Vagina (tissue), 2 donors: Measurements from ENCODE around the gene SCGB3A1. TPM values are rescaled to one million over a fixed set of nuclear protein-coding genes. Genes with fewer than 3 reads are reported as not detected.

Source experiments
- DNase-seq, 2 donors: peaks; one replicate each; pipeline ENCODE4 v3.0.0-alpha.2; 2017; ENCODE audit errors: extremely low spot score in 2 of 2
- H3K27ac ChIP-seq: fragments of 200-600 bp; sonication (generic); one replicate; pipeline ENCODE4 v1.5.1; 2019
- H3K27me3 ChIP-seq: fragments of 200-600 bp; sonication (generic); one replicate; pipeline ENCODE4 v1.5.1; 2019
- H3K36me3 ChIP-seq, 2 donors: fragments of 200-600 bp; sonication (generic); one replicate each; pipeline ENCODE4 v1.5.1; 2017 to 2019
- H3K4me1 ChIP-seq: fragments of 200-600 bp; sonication (generic); one replicate; pipeline ENCODE4 v1.5.1; 2019
- H3K4me3 ChIP-seq, 2 donors: fragments of 200-600 bp; sonication (generic); 1 replicate in 1 of 2; 2 replicates in 1 of 2; pipeline ENCODE4 v1.5.1; 2016 to 2019
- H3K9me3 ChIP-seq: fragments of 200-600 bp; sonication (generic); one replicate; pipeline ENCODE4 v1.5.1; 2019
- POLR2A ChIP-seq, 2 donors: fragments of 450-650 bp; IDR thresholded peaks; one replicate each; pipeline ENCODE4 v1.6.1; 2017; ENCODE audit warnings: antibody characterized with exemption in 2 of 2, mild to moderate bottlenecking in 2 of 2, moderate library complexity in 2 of 2
- POLR2AphosphoS5 ChIP-seq, 2 donors: sonication (generic); formaldehyde crosslinking; IDR thresholded peaks; one replicate each; pipeline ENCODE4 v1.9.0; 2017; ENCODE audit warnings: antibody characterized with exemption in 2 of 2, mild to moderate bottlenecking in 2 of 2, low read depth in 1 of 2; ENCODE audit not compliant: insufficient read depth in 1 of 2
- intact Hi-C: fragments of 100-400 bp; cut with DNase I; formaldehyde crosslinking; loops from one replicate; pipeline ENCODE4 v1.15.1; 2023
- total RNA-seq: library from RNA; depleted of rRNA; stranded (reverse); fragments of >200 nt; gene quantifications from one replicate; pipeline ENCODE4 v1.2.3, GENCODE V29; 2016
- TF ChIP-seq, protein P1 (sequence below), 3 experiments: fragments of 450-650 bp in 2 of 3; fragments of 200-600 bp in 1 of 3; sonication (generic) in 1 of 3; IDR thresholded peaks; one replicate each; pipeline ENCODE4 v1.5.1; 2017 to 2019; ENCODE audit warnings: antibody characterized with exemption in 3 of 3, mild to moderate bottlenecking in 2 of 3, moderate library complexity in 2 of 3

The SCGB3A1 gene
- total RNA-seq, 1 donor from 2014 or later: not detected

DNA sequence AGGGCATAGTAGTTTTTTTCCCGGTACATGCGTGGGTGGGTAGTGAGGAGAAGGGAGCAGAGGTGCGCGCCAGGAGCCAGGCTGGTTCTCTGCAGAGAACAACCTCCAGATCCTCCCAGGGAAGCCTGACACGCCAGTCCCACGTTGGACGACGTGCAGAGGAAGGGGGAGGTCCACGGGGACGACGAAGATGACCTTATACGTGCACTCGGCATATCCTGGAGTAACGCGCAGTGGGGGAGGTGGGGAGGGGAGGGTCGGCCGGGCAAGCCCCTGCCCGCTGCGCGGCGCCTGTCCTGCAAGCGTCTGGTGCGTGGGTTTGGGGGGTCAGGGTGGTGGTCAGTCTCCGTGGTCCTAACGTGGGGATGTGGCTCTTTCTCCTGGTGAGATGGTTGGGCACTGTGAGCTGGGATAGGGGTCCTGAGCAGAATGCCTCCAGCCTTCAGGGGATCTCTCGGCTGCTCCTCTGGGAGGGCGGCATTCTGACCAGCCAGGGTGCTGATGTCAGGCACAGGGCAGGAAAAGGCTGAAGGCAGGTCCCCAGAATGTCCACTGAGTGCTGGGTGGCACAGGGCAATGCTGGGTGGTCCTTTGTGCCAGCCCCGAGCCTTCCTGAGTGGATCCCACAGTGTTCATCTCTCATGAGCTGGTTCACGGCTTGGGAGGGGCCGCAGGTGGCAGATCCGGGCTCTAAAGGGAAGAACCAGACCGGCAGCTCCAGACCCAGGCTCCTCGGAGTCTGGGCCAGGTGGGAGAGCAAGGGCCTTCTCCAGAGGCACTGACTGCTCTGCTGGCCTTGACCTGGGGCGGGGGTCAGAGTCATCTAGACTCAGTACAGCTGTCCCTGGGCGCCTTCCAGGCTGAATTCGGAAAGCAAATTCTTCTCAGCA, 10.5 kb upstream of the SCGB3A1 start:
- Histone ChIP-seq H3K36me3 (no peaks in the 10 kb centered on the region), H3K4me3 (no peak overlapping the region), H3K27ac (no peak overlapping the region), H3K4me1 (no peaks in the 10 kb centered on the region), H3K9me3 (no peaks in the 10 kb centered on the region), H3K27me3 (no peaks in the 10 kb centered on the region)
- no peak for DNase-seq
- intact Hi-C loops: no loop called here
- TF ChIP-seq POLR2AphosphoS5 (IDR thresholded peaks at IDR 0.05; ENCODE audit: insufficient read depth in 1 of 2, low read depth in 1 of 2) (no peak), POLR2A (IDR thresholded peaks at IDR 0.05) (no peak)
- TF ChIP-seq, protein P1, sequence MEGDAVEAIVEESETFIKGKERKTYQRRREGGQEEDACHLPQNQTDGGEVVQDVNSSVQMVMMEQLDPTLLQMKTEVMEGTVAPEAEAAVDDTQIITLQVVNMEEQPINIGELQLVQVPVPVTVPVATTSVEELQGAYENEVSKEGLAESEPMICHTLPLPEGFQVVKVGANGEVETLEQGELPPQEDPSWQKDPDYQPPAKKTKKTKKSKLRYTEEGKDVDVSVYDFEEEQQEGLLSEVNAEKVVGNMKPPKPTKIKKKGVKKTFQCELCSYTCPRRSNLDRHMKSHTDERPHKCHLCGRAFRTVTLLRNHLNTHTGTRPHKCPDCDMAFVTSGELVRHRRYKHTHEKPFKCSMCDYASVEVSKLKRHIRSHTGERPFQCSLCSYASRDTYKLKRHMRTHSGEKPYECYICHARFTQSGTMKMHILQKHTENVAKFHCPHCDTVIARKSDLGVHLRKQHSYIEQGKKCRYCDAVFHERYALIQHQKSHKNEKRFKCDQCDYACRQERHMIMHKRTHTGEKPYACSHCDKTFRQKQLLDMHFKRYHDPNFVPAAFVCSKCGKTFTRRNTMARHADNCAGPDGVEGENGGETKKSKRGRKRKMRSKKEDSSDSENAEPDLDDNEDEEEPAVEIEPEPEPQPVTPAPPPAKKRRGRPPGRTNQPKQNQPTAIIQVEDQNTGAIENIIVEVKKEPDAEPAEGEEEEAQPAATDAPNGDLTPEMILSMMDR (IDR thresholded peaks at IDR 0.05): no peak

DNA sequence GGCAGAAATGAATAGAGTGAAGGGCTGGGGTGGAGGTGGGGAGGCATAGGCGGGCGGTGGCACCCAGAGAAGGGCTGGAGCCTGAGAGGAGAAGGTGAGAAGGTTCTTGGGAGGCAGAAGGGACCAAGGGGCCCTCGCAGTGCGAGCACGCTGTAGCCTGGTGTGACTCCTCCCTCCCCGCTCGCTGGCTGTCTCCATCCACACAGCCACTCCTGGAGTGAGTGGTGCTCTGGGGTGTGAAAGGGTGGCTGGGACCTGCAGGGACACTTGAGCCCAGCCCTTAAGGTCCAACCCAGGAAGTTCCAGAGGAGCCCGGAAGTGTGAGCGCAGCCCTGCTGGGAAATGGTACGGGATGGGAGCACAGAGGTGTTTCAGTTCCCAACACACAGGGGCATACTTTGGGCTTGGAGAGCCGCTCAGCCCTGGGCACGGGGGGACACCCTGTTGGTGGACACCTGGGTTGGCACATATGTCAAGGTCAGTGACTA, 9.3 kb upstream of the SCGB3A1 start:
- no peak for DNase-seq
- H3K9me3 ChIP-seq: no peaks in the 10 kb centered on the region
- intact Hi-C loops: no loop called here
- no peak overlapping the region for H3K27ac ChIP-seq
- H3K4me1 ChIP-seq: no peaks in the 10 kb centered on the region
- no peaks in the 10 kb centered on the region for H3K36me3 ChIP-seq
- TF ChIP-seq POLR2A (IDR thresholded peaks at IDR 0.05) (no peak), POLR2AphosphoS5 (IDR thresholded peaks at IDR 0.05; ENCODE audit: insufficient read depth in 1 of 2, low read depth in 1 of 2) (no peak)
- TF ChIP-seq, protein P1 (IDR thresholded peaks at IDR 0.05): no peak
- H3K4me3 ChIP-seq: no peak overlapping the region
- H3K27me3 ChIP-seq: no peaks in the 10 kb centered on the region

DNA sequence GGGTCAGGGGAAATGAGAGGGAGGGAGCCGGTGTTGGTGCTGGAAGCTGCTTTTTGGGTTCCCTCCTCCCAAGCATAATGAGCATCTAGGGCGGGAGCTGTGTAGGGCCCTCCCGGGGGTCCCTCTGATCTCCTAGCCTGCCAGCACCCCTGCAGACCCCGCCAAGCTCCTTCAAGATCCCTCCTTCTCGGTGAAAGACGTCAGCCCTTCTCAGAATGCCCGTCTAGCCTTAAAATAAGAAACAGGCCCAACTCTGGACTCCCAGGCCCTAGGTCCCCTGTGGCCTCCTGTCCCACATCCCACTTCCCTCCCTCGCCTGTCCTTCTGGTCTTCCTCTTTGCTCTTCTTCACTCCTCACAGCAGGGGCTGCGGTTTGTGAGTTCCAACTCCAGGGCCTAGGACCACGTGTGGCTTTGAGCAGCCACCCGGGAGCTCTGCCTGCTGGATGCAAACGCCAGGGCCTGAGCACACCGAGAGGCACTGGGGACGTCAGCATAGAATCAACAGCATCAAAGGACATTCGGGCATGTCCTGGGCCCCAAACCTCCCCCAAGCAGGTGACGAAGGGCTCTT, 8.8 kb upstream of the SCGB3A1 start:
- no peak for DNase-seq
- no peaks in the 10 kb centered on the region for H3K27me3 ChIP-seq
- no peaks in the 10 kb centered on the region for H3K9me3 ChIP-seq
- no peak overlapping the region for H3K27ac ChIP-seq
- no peaks in the 10 kb centered on the region for H3K4me1 ChIP-seq
- H3K36me3 ChIP-seq: no peaks in the 10 kb centered on the region
- intact Hi-C loops: no loop called here
- no peak overlapping the region for H3K4me3 ChIP-seq
- no peak for TF ChIP-seq POLR2AphosphoS5 (IDR thresholded peaks at IDR 0.05; ENCODE audit: insufficient read depth in 1 of 2, low read depth in 1 of 2)
- no peak for TF ChIP-seq POLR2A (IDR thresholded peaks at IDR 0.05)
- TF ChIP-seq, protein P1 (IDR thresholded peaks at IDR 0.05): no peak

DNA sequence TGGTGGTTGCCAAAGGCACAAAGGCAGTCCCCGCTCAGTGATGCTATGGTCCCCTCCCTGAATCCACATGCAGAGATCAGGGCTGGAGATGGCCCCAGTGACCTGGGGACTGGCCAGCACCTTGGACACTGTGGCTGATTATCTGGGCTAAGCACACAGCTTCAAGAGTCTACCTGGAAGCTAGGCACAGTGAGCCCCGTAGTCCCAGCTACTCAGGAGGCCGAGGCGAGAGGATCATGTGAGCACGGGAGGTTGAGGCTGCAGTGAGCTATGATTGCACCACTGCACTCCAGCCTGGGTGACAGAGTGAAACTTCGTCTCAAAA, 8.3 kb upstream of the SCGB3A1 start:
- Histone ChIP-seq H3K4me3 (no peak overlapping the region), H3K4me1 (no peaks in the 10 kb centered on the region), H3K9me3 (no peaks in the 10 kb centered on the region), H3K27ac (no peak overlapping the region), H3K27me3 (no peaks in the 10 kb centered on the region), H3K36me3 (no peaks in the 10 kb centered on the region)
- intact Hi-C loops: no loop called here
- TF ChIP-seq POLR2A (IDR thresholded peaks at IDR 0.05) (no peak), POLR2AphosphoS5 (IDR thresholded peaks at IDR 0.05; ENCODE audit: insufficient read depth in 1 of 2, low read depth in 1 of 2) (no peak)
- TF ChIP-seq, protein P1 (IDR thresholded peaks at IDR 0.05): no peak
- no peak for DNase-seq
